Medulla oblongata (tissue), 1 donor: ENCODE results near the gene NCMAP.
A peak's percentile ranks its signal among the peaks of the same experiment; 100 is the strongest.
"Not testable (repeated sequence)": the region's sequence is repeated elsewhere in the genome, so short reads cannot be mapped to it uniquely, and the experiment has no call there.

Source experiments
- DNase-seq: peaks from one replicate; pipeline ENCODE4 v3.0.0-alpha.2; 2015; ENCODE audit errors: extremely low spot score

Gene NCMAP, protein sequence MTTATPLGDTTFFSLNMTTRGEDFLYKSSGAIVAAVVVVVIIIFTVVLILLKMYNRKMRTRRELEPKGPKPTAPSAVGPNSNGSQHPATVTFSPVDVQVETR

GRCh38 chr1:24555591-24556413 is at the start of gene NCMAP:
NCMAP (plus strand) TSS chr1:24556087; CDS start chr1:24595431, 39,344 bp downstream.
- no peak for DNase-seq

GRCh38 chr1:24506691-24507381 is 49.1 kb upstream of the NCMAP start:
- no peak for DNase-seq

DNA sequence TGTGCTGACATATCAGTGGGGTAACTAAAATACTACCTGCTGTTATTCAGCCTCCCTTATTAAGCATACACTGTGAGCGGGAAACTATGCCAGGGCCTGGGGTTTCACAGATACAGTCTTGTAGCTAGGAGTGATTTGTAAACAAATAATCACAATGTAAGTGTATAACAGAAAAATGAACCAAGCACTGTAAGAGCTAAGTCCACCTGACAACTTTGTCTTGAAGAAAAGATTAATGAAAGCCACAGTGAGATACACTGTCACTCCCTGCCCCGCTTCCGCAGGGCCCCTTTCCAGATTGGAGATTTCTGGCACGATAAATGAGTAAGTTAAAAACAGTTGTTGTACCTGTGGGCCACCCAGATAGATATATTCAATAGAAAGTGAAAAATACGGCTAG is 48.5 kb upstream of the NCMAP start:
- no peak for DNase-seq

- no peak for DNase-seq
These were observed 47.0 kb upstream of the NCMAP start for GRCh38 chr1:24508911-24509310.

GRCh38 chr1:24513706-24514105 is 42.2 kb upstream of the NCMAP start:
- DNase-seq: no peak

DNA sequence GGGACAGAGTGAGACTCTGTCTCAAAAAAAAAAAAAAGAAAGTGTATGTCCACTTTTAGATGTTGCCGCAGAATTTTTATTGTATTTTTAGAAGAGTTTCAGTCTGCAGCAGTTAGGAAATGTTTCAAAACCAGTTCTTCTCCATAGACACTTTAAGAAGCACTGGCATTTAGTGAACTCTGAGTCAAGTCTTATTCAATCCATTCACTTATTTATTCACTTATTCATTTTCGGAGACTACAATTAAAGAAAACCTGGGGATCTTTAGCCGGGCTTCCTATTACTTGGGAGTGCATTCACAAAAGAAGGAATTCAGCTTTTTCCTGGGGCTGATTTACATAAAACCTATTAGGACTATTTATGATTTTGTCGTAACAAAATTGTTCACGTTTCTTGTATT is 40.9 kb upstream of the NCMAP start:
- DNase-seq: no peak

DNA sequence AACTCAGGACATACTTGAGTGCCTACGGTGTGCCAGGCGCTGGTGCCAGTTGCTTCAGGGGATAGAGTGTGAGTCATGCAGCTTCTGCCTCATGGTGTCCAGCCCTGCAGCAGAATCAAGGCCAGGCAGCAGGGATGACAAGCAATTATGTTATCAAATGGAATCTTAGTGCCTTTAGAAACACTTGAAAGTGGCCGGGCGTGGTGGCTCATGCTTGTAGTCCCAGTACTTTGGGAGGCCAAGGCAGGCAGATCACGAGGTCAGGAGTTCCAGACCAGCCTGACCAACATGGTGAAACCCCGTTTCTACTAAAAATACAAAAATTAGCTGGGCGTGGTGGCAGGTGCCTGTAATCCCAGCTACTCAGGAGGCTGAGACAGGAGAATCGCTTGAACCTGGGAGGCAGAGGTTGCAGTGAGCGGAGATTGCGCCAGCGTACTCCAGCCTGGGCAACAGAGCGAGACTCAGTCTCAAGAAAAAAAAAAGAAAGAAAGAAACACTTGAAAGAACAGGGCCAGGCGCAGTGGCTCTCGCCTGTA is 40.1 kb upstream of the NCMAP start:
- not testable (repeated sequence) for DNase-seq

DNA sequence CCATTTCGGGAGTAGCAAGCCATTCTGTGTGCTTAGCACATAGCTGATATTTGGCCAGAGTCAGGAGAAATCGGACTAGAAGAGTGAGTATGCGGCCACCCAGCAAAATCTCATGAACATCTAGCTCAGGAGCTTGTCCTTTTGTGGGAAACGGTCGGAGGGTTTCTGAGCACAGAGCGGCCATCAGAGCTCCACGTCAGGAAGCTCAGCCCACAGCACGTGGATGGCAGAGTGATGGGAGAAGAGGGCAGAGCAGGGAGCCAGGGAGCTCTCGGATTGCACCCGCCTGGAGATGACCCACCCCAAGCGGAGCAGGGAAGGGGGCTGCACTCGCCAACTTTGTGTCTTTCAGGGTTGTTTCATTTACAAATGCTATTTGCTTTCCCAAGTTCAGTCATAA is 39.4 kb upstream of the NCMAP start:
- no peak for DNase-seq

DNA sequence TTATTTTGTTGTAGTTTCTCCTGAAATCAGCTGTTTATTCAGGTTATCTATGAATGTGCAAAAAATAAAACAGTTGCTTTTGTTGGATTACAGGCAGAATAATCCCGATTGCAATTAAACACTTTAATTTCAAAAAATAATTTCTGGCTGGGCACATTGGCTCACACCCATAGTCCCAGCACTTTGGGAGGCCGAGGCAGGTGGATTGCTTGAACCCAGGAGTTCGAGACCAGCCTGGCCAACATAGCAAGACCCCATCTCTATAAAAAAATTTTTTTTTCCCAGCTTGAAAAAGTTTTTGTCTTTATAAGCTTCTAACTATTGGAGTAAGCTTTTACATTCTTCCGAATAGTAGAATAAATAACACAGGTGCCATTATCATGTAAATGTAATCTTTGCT is 38.0 kb upstream of the NCMAP start:
- DNase-seq: no peak

- not testable (repeated sequence) for DNase-seq
These were observed 35.6 kb upstream of the NCMAP start for GRCh38 chr1:24520282-24520681.

DNA sequence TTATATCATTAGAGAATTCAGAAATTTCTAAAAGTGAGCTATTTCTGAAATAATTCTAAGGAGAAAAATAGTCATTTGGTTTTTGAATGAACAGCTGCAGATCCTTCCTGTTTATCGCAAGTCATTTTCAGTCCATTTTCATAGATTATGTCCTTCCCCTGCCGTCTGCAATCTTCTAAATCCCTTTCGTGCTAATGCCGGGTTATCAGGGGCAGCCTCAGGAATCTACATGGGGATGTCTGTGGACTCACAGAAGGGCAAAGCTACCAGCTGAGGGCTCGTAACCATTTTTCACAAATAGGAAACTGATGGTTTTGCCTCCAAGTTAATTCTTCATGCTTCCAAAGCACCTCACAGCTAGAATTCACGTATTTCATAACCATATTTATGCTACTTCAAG is 30.3 kb upstream of the NCMAP start:
- no peak for DNase-seq

- DNase-seq: no peak
These were observed 29.8 kb upstream of the NCMAP start for GRCh38 chr1:24526045-24526444.

DNA sequence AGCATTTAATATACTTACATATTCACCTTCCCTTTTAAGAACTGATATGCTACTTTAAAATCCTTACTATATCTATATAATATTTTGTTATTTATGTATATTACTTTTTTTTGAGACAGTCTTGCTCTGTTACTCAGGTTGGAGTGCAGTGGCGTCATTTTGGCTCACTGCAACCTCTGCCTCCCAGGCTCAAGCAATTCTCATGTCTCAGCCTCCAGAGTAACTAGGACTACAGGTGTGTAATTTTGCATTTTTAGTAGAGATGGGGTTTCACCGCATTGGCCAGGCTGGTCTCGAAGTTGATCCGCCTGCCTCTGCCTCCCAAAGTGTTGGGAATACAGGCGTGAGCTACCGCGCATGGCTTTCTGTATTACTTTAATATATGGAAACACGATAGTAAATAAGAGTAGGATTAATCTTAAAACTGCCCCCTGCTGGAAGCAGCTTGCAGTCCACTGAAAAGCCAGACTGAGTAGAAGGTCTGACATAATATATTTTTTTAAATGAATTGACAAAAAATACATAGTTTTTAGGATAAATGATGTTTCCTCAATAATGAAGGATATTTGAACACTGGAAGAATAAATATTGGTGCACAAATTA is 28.8 kb upstream of the NCMAP start:
- no peak for DNase-seq

DNA sequence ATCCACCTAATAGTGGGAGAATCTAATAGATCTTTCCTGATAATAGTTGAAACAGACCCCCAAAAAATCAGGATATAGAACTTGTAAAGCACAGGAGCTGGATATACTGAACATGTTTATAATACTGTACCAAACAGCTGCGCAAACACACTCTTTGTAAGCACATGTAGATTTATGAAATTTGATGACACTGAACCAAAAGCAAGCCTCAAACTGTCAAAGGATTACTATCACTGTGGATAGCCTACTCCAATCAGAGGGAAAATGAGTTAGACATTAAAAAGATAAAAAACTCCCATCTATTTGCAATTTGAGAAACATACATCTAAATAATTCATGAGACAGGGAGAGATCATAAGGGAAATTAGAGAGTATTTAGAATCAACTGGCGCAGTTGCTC is 27.1 kb upstream of the NCMAP start:
- no peak for DNase-seq

DNA sequence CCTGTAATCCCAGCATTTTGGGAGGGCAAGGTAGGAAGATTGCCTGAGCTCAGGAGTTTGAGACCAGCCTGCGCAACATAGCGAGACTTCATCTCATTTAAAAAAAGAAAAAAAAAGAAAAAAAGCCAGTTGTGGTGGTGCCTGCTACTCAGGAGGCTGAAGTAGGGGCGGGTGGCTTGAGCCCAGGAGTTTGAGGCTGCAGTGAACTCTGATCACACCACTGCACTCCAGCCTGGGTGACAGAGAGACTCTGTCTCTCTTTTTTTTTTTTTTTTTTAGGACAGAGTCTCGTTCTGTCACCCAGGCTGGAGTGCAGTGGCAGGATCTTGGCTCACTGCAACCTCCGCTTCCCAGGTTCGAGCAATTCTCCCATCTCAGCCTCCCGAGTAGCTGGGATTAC is 26.6 kb upstream of the NCMAP start:
- DNase-seq: not testable (repeated sequence)

DNA sequence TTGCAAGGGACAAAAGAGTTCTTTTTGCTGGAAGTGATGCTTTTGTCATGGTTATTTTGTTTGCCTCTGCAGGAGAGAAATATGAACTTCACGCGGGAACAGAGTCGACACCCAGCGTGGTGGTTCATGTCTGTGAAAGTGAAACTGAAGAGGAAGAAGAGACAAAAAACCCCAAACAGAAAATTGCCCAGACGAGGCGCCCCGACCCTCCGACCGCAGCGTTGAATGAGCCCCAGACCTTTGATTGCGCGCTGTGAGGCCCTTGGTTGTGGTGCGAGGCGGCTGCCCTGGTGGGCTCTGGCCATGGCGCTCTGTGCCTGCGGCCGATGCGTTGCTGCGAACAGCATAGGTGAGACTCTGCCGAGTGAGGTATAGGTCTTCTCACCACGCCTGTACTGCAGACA is 20.9 kb upstream of the NCMAP start:
- DNase-seq: peak; percentile 26

GRCh38 chr1:24535778-24536177 is 20.1 kb upstream of the NCMAP start:
- no peak for DNase-seq

GRCh38 chr1:24536391-24536840 is 19.5 kb upstream of the NCMAP start:
- peak; percentile 20 for DNase-seq

- no peak for DNase-seq
These were observed 15.6 kb upstream of the NCMAP start for GRCh38 chr1:24540051-24540905.

GRCh38 chr1:24540906-24541710 is 14.8 kb upstream of the NCMAP start:
- DNase-seq: no peak
